T-helper 2 cell treated with Interferon-gamma antibody and Interleukin-4, amounts not matched to agents 5 μg/mL and 100 μg/mL, for 36 hours (primary cell): ENCODE measurements around the gene TEX22.
A peak's percentile ranks its signal among the peaks of the same experiment; 100 is the strongest.
"Not testable (repeated sequence)": the region's sequence is repeated elsewhere in the genome, so short reads cannot be mapped to it uniquely, and the experiment has no call there.

ENCODE experiments used
- DNase-seq: peaks from one replicate; pipeline ENCODE4 v3.0.0; 2021; ENCODE audit warnings: low spot score
- H3K27ac Mint-ChIP-seq: one replicate; pipeline ENCODE4 v1.8.0; 2021; ENCODE audit warnings: mild to moderate bottlenecking, mixed read lengths
- H3K27me3 Mint-ChIP-seq: one replicate; pipeline ENCODE4 v1.8.0; 2021; ENCODE audit warnings: low read depth, mixed read lengths
- H3K36me3 Mint-ChIP-seq: one replicate; pipeline ENCODE4 v1.8.0; 2021; ENCODE audit warnings: low read depth, mixed read lengths
- H3K4me1 Mint-ChIP-seq: one replicate; pipeline ENCODE4 v1.8.0; 2021; ENCODE audit warnings: low read depth, mixed read lengths
- H3K4me3 Mint-ChIP-seq: one replicate; pipeline ENCODE4 v1.8.0; 2022; ENCODE audit warnings: mild to moderate bottlenecking, moderate library complexity, mixed read lengths
- H3K9me3 Mint-ChIP-seq: one replicate; pipeline ENCODE4 v1.8.0; 2021; ENCODE audit warnings: mixed read lengths

TEX22 gene

DNA sequence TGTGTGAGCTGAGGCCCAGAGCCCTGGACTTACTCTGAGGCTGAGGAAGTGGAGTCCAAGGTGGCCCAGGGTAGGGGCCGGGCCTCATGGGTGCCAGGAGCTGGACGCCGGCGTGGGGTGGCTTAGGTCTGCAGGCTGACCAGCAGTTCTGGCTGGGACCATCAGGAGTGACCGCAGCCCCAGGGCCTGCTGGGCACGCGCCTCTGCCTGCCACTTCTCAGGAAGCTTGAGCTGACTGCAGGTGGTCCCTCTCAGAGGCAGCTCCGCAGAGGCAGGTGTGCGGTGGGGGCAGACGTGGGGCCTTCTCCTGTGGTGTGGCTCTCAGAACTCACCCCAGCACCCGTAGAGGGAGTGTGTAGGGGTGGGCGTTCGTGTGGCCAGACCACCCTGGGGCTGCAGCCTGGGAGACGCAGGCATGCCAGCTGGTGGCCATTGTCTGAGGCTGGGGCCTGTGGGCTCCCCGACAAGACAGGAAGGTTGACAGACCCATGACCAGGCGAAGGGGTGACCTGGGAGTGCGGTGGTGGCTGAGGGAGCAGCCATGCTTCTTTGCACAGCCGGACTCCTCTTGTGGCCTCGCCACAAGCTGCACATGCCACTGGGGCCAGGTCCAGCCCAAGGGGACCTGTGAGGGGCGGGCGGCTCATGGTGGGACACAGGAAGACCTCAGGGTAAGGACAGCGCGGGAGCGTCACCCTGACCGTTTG, 40.0 kb upstream of the TEX22 start:
- H3K27ac Mint-ChIP-seq: no peak overlapping the region
- H3K4me1 Mint-ChIP-seq: no peaks in the 10 kb centered on the region
- H3K4me3 Mint-ChIP-seq: no peak overlapping the region
- no peak for DNase-seq
- no peaks in the 10 kb centered on the region for H3K36me3 Mint-ChIP-seq
- H3K9me3 Mint-ChIP-seq: no peaks in the 10 kb centered on the region
- no peaks in the 10 kb centered on the region for H3K27me3 Mint-ChIP-seq

DNA sequence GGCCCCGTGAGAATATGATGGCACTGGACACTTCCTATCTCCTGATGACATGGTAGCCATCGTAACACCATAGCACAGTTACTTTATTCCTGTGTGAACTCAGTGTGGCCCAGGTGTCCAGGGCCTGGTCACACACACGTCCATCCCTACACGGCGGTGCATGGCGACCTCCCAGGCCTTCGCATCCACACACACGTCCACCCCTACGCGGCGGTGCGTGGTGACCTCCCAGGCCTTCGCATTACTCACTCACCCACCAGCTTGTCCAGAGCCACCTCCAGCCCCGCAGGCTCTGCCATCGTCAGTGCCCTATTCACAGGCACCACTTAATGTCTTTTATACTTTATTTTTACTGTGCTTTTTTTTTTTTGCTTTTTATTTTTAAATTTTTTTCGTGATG, 39.4 kb upstream of the TEX22 start:
- Mint-ChIP-seq H3K9me3 (no peaks in the 10 kb centered on the region), H3K4me3 (no peak overlapping the region), H3K27me3 (no peaks in the 10 kb centered on the region), H3K27ac (no peak overlapping the region), H3K4me1 (no peaks in the 10 kb centered on the region), H3K36me3 (no peaks in the 10 kb centered on the region)
- no peak for DNase-seq

DNA sequence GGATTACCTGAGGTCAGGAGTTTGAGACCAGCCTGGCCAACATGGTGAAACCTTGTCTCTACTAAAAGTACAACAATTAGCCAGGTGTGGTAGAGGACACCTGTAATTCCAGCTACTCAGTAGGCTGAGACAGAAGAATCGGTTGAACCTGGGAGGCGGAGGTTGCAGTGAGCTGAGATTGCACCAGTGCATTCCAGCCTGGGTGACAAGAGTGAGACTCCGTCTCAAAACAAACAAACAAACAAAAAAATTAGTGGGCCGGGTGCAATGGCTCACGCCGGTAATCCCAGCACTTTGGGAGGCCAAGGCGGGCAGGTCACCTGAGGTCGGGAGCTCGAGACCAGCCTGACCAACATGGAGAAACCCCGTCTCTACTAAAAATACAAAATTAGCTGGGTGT, 36.9 kb upstream of the TEX22 start:
- H3K9me3 Mint-ChIP-seq, H3K4me3 Mint-ChIP-seq, DNase-seq, H3K36me3 Mint-ChIP-seq, H3K27me3 Mint-ChIP-seq, H3K4me1 Mint-ChIP-seq, H3K27ac Mint-ChIP-seq: not testable (repeated sequence)

DNA sequence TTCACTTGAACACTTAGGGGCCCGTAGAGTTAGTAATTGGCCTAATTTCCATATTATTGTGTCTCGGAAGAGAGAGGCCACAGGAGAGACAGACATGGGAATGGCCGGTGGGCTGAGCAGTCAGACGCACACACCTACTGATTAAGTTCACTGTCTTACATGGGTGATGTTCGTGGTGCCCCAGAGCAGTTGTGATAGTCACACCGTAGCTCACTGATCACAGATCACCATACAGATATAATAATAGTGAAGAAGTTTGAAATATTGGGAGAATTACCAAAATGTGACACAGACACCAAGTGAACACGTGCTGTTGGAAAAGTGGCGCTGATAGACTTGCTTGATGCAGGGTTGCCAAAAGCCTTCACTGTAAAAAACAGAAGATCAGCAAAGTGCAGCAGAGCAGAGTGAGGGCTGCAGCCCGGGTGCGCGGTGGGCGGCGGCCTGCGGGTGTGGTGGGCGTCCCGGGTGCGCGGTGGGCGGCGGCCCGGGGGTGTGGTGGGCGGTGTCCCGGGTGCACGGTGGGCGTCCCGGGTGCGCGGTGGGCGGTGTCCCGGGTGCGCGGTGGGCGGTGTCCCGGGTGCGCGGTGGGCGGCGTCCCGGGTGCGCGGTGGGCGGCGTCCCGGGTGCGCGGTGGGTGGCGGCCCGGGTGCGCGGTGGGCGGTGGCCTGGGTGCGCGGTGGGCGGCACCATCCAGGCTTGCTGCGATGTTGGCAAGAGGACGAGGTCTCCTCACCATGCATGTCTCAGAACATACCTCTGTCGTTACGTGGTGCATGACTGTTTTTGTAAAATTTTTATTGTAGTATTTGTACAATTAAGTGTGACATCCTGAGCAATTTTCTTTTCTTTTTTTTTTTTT, 34.3 kb upstream of the TEX22 start:
- no peaks in the 10 kb centered on the region for H3K4me1 Mint-ChIP-seq
- no peak for DNase-seq
- no peaks in the 10 kb centered on the region for H3K27me3 Mint-ChIP-seq
- H3K4me3 Mint-ChIP-seq: peak overlapping the region; percentile 21
- no peak overlapping the region for H3K27ac Mint-ChIP-seq
- no peaks in the 10 kb centered on the region for H3K9me3 Mint-ChIP-seq
- no peaks in the 10 kb centered on the region for H3K36me3 Mint-ChIP-seq

DNA sequence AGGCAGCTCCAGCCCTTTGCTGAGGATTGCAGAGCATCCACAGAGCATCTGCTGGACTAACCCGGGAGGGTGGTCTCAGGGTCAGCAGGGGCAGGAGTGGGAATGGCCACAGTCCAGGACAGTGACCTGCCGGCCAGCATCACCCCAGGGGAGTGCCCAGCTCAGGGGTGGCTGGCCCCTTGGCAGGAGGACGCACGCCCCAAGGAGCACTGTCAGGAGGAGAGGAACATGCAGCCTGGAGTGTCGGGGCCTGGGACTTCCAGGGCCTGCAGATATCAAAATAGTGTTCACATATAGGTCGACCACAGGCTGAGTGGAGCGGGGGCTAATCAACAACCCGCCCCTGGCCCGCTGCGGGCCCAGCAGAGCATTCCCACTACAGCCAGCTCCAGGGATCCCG, 33.2 kb upstream of the TEX22 start:
- Mint-ChIP-seq H3K4me1 (no peaks in the 10 kb centered on the region), H3K4me3 (no peak overlapping the region), H3K9me3 (no peaks in the 10 kb centered on the region), H3K27ac (no peak overlapping the region), H3K27me3 (no peaks in the 10 kb centered on the region), H3K36me3 (no peaks in the 10 kb centered on the region)
- DNase-seq: no peak

DNA sequence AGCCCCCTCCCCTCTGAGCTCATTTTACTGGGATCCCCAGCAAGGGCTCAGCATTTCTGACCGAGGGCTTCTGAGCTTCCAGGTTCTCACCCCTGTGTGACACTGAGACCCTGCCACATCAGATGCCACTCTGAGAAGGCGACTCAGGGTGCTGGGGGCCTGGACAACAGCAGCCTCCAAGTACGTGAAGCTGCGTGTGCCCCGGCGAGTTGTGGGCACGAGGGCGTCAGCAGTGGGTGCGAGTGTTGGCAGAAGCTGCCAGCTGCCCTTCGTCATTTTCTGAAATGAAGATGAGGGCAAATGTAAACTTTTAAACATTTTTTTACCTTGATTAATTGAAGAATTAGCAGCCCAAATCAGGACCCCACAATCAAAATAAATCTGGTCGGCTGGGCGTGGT, 32.7 kb upstream of the TEX22 start:
- no peak overlapping the region for H3K4me3 Mint-ChIP-seq
- H3K27ac Mint-ChIP-seq: no peak overlapping the region
- DNase-seq: no peak

DNA sequence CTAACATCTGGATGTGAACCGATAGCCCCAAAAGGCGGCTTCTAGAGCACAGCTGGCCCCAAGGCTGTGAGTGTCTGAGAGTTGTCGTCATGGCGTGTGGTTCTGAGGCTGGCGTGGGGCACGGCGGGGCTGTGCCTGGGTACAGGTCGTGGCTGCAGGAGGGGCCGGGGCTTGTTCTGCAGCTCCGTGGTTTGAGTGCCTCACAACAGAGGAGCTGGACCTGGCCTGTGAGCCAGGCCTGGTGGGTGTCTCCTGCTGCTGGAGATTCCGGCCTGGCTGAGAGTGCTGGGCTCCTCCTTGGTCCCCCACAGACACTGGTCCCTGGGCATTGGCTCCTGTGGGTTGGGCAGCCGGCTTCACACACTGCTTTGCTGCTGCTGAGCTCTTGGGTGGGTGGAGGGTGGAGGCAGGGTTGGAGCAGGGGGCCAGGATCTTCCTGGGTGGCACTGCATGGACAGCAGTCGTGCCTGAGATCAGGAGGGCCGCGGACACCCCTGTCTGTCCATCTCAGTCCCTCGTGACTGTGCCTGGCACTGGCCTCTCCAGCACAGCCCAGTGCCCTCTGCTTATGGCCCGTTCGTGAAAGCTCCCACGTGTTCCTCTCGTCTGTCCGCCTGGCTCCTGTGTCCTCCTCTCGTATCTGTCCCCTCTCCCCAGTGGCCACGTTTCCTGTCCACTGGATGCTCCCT, 31.8 kb upstream of the TEX22 start:
- no peaks in the 10 kb centered on the region for H3K4me1 Mint-ChIP-seq
- peak overlapping the region; percentile 15 for H3K27ac Mint-ChIP-seq
- no peak overlapping the region for H3K4me3 Mint-ChIP-seq

More for the DNA sequence above, 32.7 kb upstream of the TEX22 start:
- Mint-ChIP-seq H3K36me3 (no peaks in the 10 kb centered on the region), H3K9me3 (no peaks in the 10 kb centered on the region), H3K4me1 (no peaks in the 10 kb centered on the region), H3K27me3 (no peaks in the 10 kb centered on the region)

DNA sequence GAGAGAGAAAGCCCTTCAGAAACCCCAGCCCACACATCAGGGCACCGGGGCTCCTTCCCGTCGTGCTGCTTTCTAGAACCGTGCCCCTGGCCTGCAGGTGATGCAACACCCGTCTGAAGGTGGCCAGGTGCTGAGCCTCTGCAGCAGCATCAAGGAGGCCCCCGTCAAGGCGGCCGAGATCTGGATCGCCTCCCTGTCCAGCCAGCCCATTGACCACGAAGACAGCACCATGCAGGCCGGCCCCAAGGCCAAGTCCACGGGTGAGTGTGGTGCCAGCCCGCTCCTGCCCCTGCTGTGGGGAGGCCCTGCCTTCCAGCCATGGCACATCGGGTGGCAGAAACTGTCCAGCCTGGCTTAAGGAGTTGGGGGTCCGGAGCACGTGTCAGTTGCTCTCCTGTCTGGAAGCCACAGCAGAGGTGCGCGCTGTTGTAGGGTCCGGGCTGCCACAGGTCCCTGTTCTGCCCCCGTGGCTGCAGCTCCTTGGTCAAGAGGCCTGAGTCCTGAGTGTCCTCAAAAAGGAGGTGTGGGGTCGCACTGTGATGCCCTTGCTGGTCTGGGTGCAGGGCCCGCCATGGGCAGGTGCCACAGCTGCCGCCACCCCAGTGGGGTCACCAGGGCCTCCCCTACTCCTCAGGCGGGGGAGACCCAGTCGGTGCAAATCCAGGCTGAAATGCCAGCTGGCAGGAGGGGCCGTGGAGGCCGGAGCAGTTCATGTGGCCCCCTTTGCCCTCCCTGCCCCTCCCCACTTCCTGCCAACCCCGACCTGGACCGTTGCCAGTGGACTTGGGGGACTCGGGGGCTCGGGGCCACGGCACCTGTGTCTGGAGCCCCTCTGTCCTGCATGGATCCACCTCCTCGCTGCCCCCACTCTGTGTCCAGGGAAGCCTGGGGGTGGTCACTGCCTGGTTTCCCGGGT, 31.0 kb upstream of the TEX22 start:
- Mint-ChIP-seq H3K27me3 (no peaks in the 10 kb centered on the region), H3K4me1 (no peaks in the 10 kb centered on the region), H3K4me3 (no peak overlapping the region), H3K27ac (peak overlapping the region; percentile 15), H3K36me3 (no peaks in the 10 kb centered on the region), H3K9me3 (no peaks in the 10 kb centered on the region)
- DNase-seq: no peak

More for the DNA sequence above, 31.8 kb upstream of the TEX22 start:
- Mint-ChIP-seq H3K36me3 (no peaks in the 10 kb centered on the region), H3K9me3 (no peaks in the 10 kb centered on the region), H3K27me3 (no peaks in the 10 kb centered on the region)
- DNase-seq: no peak

DNA sequence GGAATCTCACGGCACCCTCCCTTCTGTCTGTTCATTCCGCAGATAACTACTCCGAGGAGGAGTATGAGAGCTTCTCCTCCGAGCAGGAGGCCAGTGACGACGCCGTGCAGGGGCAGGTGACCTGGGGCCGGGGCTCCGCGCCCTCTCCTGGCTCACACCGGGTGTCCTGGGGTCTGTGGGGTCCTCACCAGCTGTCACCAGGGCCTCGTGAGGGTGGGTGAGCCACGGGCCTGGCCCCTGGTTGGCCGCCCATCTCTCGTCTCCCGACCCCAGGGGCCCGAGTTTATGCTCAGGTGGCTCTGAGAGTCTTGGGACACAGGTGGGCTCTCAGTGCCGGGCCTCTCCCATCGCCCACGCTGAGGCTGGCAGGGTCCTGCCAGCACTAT, 30.3 kb upstream of the TEX22 start:
- no peak for DNase-seq
- no peak overlapping the region for H3K27ac Mint-ChIP-seq
- H3K4me1 Mint-ChIP-seq: no peaks in the 10 kb centered on the region
- no peaks in the 10 kb centered on the region for H3K27me3 Mint-ChIP-seq
- no peaks in the 10 kb centered on the region for H3K9me3 Mint-ChIP-seq
- no peak overlapping the region for H3K4me3 Mint-ChIP-seq
- H3K36me3 Mint-ChIP-seq: no peaks in the 10 kb centered on the region

DNA sequence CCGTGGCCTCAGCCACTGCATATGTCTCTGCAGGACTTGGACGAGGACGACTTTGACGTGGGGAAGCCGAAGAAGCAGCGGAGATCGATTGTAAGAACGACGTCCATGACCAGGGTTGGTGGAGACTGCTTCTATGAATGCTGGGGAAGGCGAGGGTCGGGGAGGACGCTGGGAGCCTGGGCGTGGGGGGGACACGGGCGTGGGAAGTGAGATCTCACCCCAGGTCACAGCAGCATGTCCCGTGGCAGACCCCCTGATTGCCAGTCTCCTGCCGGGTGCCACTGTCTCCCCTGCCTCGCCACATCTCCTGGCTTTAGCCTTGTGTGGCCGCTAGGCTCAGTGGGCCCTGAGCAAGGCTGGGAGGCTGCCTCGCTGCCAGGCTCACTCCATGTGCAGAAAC, 29.9 kb upstream of the TEX22 start:
- no peak for DNase-seq
- H3K36me3 Mint-ChIP-seq: no peaks in the 10 kb centered on the region
- H3K4me1 Mint-ChIP-seq: no peaks in the 10 kb centered on the region

DNA sequence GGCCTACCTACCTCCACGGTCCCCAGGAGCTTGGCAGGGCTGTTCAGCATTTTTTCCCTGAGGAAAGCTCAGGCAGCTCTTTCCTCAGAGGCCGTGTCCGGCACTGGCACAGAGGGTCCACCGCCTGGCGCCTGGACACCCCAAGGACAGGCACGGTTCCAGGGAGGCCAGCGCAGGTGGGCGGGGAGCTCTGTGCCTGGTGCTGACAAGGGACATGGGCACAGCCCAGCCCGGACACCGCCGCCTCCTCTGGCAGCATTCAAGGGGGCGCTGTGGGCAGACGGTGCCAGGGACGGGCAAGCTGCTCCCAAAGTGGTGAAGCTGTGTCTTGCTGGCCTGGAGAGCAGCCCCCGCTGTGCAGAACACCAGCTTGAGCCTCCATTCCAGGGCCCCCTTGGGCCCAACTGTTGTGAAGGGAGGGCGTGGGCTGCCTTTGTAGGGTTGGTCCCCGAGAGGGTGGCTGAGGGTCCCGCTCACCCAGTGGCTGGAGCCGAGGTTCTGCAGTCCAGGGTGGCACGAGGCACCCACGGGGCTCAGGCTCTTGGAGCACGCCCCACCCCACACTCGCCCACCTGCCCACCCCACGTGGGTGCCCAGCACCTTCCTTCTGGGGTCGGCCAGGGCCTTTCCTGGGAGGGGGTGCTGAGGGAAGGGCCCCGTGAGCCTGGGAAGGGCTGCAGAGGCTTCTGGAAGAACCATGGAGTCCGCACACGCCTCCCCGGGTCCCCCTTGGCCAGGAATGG, 29.3 kb upstream of the TEX22 start:
- Mint-ChIP-seq H3K27me3 (no peaks in the 10 kb centered on the region), H3K36me3 (no peaks in the 10 kb centered on the region), H3K27ac (no peak overlapping the region), H3K4me1 (no peaks in the 10 kb centered on the region), H3K9me3 (no peaks in the 10 kb centered on the region), H3K4me3 (no peak overlapping the region)
- DNase-seq: no peak

More for the DNA sequence above, 29.9 kb upstream of the TEX22 start:
- Mint-ChIP-seq H3K9me3 (no peaks in the 10 kb centered on the region), H3K27ac (no peak overlapping the region), H3K27me3 (no peaks in the 10 kb centered on the region), H3K4me3 (no peak overlapping the region)

DNA sequence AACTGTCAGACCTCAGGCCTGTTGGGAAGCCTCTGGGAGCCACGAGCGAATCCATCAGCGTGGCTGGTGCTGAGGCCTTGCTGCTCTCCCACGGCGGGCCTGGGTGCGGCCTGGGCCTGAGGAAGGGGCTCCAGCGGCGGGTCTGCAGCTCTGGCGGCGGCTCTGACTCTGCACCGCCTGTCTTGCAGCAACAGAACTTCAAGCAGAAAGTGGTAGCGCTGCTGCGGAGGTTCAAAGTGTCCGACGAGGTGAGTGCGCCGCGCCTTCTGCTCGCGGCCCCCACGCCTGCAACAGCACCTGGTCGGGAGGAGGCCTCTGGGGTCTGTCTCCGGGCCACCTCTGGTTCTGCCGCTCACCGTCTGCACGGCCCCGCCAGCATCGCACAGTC, 28.7 kb upstream of the TEX22 start:
- Mint-ChIP-seq H3K4me1 (no peaks in the 10 kb centered on the region), H3K27ac (no peak overlapping the region)

DNA sequence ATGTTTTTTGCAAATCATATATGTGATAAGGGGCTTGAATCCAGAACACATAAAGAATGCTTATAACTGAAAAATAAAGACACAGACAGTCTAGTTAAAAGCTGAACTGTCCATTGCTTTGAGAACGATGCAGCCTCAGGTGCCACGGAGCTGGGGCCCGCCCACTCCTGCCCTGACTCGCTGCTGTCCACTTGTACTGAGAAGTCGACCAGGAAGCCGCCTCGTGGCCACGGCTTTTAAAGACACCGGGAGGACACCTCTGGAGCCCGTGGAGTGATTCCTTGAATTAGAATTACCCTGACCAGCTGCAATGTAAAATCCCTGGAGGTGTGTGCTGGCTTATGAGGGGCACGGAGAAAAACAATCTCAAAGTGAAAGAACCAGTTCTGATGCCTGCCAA, 23.9 kb upstream of the TEX22 start:
- H3K27me3 Mint-ChIP-seq: no peaks in the 10 kb centered on the region
- H3K9me3 Mint-ChIP-seq: no peaks in the 10 kb centered on the region
- H3K27ac Mint-ChIP-seq: no peak overlapping the region
- no peak overlapping the region for H3K4me3 Mint-ChIP-seq
- no peak for DNase-seq
- H3K4me1 Mint-ChIP-seq: peaks cover 8% of the 10 kb centered on the region
- H3K36me3 Mint-ChIP-seq: no peaks in the 10 kb centered on the region

More for the DNA sequence above, 28.7 kb upstream of the TEX22 start:
- Mint-ChIP-seq H3K27me3 (no peaks in the 10 kb centered on the region), H3K36me3 (no peaks in the 10 kb centered on the region), H3K9me3 (no peaks in the 10 kb centered on the region), H3K4me3 (no peak overlapping the region)
- DNase-seq: no peak
